WTC11 (cell line): Measurements from ENCODE around the gene PIEZO1. TPM values are rescaled to one million over a fixed set of nuclear protein-coding genes. Genes with fewer than 3 reads are reported as not detected.

Source experiments
- ATAC-seq: fragments of 200-7000 bp; cut with Tn5 transposase; 2 replicates; pipeline ENCODE4 v1.10.0; 2021; ENCODE audit warnings: mild to moderate bottlenecking, moderate library complexity
- CTCF ChIA-PET: fragments of 300-600 bp; sonication (Branson Sonifier 250); formaldehyde crosslinking; loops from one replicate; lab custom pipeline; 2021; ENCODE audit warnings: antibody characterized with exemption; lab: Charles Lee
- POLR2A ChIA-PET: fragments of 350-600 bp; sonication (Branson Sonifier 250); formaldehyde crosslinking; loops from one replicate; lab custom pipeline; 2021; ENCODE audit warnings: antibody characterized with exemption; lab: Charles Lee
- DNase-seq: peaks from one replicate; pipeline ENCODE4 v3.0.0; 2021; ENCODE audit warnings: low spot score
- H3K27ac Mint-ChIP-seq: 2 replicates; pipeline ENCODE4 v1.8.0; 2021; ENCODE audit warnings: mixed read lengths
- H3K27me3 Mint-ChIP-seq: 2 replicates; pipeline ENCODE4 v1.8.0; 2021; ENCODE audit warnings: low read depth, mild to moderate bottlenecking, moderate library complexity, mixed read lengths
- H3K36me3 Mint-ChIP-seq: 2 replicates; pipeline ENCODE4 v1.8.0; 2021; ENCODE audit warnings: mixed read lengths
- H3K4me1 Mint-ChIP-seq: 2 replicates; pipeline ENCODE4 v1.8.0; 2022; ENCODE audit warnings: mixed read lengths
- H3K4me3 Mint-ChIP-seq: 2 replicates; pipeline ENCODE4 v1.8.0; 2021; ENCODE audit warnings: mild to moderate bottlenecking, moderate library complexity, mixed read lengths
- H3K9me3 Mint-ChIP-seq: 2 replicates; pipeline ENCODE4 v1.8.0; 2021; ENCODE audit warnings: mixed read lengths
- AFF4 ChIP-seq: sonication (generic); formaldehyde crosslinking; IDR thresholded peaks from 2 replicates; pipeline ENCODE4 v1.8.1; 2023; ENCODE audit warnings: mild to moderate bottlenecking, missing genetic modification reagents, borderline replicate concordance
- ATF2 ChIP-seq: sonication (generic); formaldehyde crosslinking; IDR thresholded peaks from 2 replicates; pipeline ENCODE4 v1.8.1; 2022; ENCODE audit warnings: low read depth, missing genetic modification reagents, borderline replicate concordance
- CTCF ChIP-seq: fragments of 200-600 bp; IDR thresholded peaks from 2 replicates; pipeline ENCODE4 v1.8.0; 2022; ENCODE audit warnings: antibody characterized with exemption
- ESRRA ChIP-seq: sonication (generic); formaldehyde crosslinking; IDR thresholded peaks from 2 replicates; pipeline ENCODE4 v1.8.1; 2022; ENCODE audit warnings: mild to moderate bottlenecking, missing genetic modification reagents, borderline replicate concordance
- FOXJ3 ChIP-seq: sonication (generic); formaldehyde crosslinking; IDR thresholded peaks from 2 replicates; pipeline ENCODE4 v1.9.0; 2021; ENCODE audit warnings: missing genetic modification reagents, mild to moderate bottlenecking, borderline replicate concordance
- IRF2 ChIP-seq: sonication (generic); formaldehyde crosslinking; IDR thresholded peaks from 2 replicates; pipeline ENCODE4 v1.8.0; 2022; ENCODE audit warnings: low read depth, missing genetic modification reagents, borderline replicate concordance
- MYBL2 ChIP-seq: sonication (generic); formaldehyde crosslinking; IDR thresholded peaks from 2 replicates; pipeline ENCODE4 v1.8.1; 2023; ENCODE audit warnings: mild to moderate bottlenecking, moderate library complexity, missing genetic modification reagents
- NR2C2 ChIP-seq: sonication (generic); formaldehyde crosslinking; IDR thresholded peaks from 2 replicates; pipeline ENCODE4 v1.8.0; 2022; ENCODE audit warnings: mild to moderate bottlenecking, missing genetic modification reagents
- RELA ChIP-seq: sonication (generic); formaldehyde crosslinking; IDR thresholded peaks from 2 replicates; pipeline ENCODE4 v1.8.1; 2022; ENCODE audit warnings: missing genetic modification reagents, mild to moderate bottlenecking, borderline replicate concordance
- SMAD3 ChIP-seq: sonication (generic); formaldehyde crosslinking; IDR thresholded peaks from 2 replicates; pipeline ENCODE4 v1.8.0; 2022; ENCODE audit warnings: missing genetic modification reagents, mild to moderate bottlenecking, borderline replicate concordance
- TCF7 ChIP-seq: sonication (generic); formaldehyde crosslinking; IDR thresholded peaks from 2 replicates; pipeline ENCODE4 v1.8.0; 2022; ENCODE audit warnings: mild to moderate bottlenecking, low read depth, missing genetic modification reagents, moderate library complexity
- TP53 ChIP-seq: sonication (generic); formaldehyde crosslinking; IDR thresholded peaks from 2 replicates; pipeline ENCODE4 v1.8.1; 2023; ENCODE audit warnings: mild to moderate bottlenecking, missing genetic modification reagents
- ZBTB21 ChIP-seq: sonication (generic); formaldehyde crosslinking; IDR thresholded peaks from 2 replicates; pipeline ENCODE4 v1.8.1; 2023; ENCODE audit warnings: mild to moderate bottlenecking, missing genetic modification reagents, borderline replicate concordance
- ZNF138 ChIP-seq: sonication (generic); formaldehyde crosslinking; conservative IDR thresholded peaks from 2 replicates; pipeline ENCODE4 v1.8.1; 2022; ENCODE audit warnings: mild to moderate bottlenecking, moderate library complexity, missing genetic modification reagents
- ZNF281 ChIP-seq: sonication (generic); formaldehyde crosslinking; IDR thresholded peaks from 2 replicates; pipeline ENCODE4 v1.8.0; 2023; ENCODE audit warnings: mild to moderate bottlenecking, missing genetic modification reagents
- ZNF396 ChIP-seq: fragments of 250-450 bp; sonication (Bioruptor Pico); IDR thresholded peaks from 2 replicates; pipeline ENCODE4 v1.8.0; 2021; ENCODE audit warnings: mild to moderate bottlenecking, moderate library complexity, borderline replicate concordance
- ZNF416 ChIP-seq: fragments of 250-450 bp; sonication (Bioruptor Pico); IDR thresholded peaks from 2 replicates; pipeline ENCODE4 v1.9.0; 2021; ENCODE audit warnings: mild to moderate bottlenecking, inconsistent platforms
- total RNA-seq: library from RNA; stranded (reverse); gene quantifications from 3 replicates; pipeline ENCODE4 v1.2.3, GENCODE V29; 2021

Gene PIEZO1
- total RNA-seq, 1 experiment from 2014 or later = 71.3 TPM

GRCh38 chr16:88753602-88754001 is 31.4 kb downstream of the PIEZO1 start:
- POLR2A ChIA-PET = interaction anchor here (2.8 kb wide), 1 partner anchor 10 kb away, joined by 10 read pairs; no protein-coding TSS in a partner anchor
- Mint-ChIP-seq H3K36me3 (no peaks in the 10 kb centered on the region), H3K9me3 (no peaks in the 10 kb centered on the region), H3K4me1 (peaks cover 14% of the 10 kb centered on the region), H3K4me3 (no peak overlapping the region), H3K27ac (peak overlapping the region; percentile 68), H3K27me3 (no peaks in the 10 kb centered on the region)
- CTCF ChIA-PET = interaction anchor here (0.9 to 9.0 kb wide), 7 partner anchors 8 to 104 kb away, joined by 3 to 185 read pairs (median 34); partner anchors contain the start of genes APRT and PIEZO1
- no peak for TF ChIP-seq ZNF138 (CRISPR knock-in tag)
- no peak for TF ChIP-seq ZNF416
- TF ChIP-seq AFF4 (CRISPR knock-in tag) = no peak
- no peak for TF ChIP-seq TP53
- TF ChIP-seq ZNF281 = no peak
- no peak for TF ChIP-seq TCF7 (CRISPR knock-in tag)
- no peak for TF ChIP-seq RELA (CRISPR knock-in tag)
- TF ChIP-seq IRF2 = no peak
- TF ChIP-seq ZBTB21 (CRISPR knock-in tag) = no peak
- TF ChIP-seq ATF2 (CRISPR knock-in tag) = no peak
- TF ChIP-seq SMAD3 (CRISPR knock-in tag) = no peak
- no peak for TF ChIP-seq FOXJ3 (CRISPR knock-in tag)
- TF ChIP-seq MYBL2 (CRISPR knock-in tag) = no peak
- TF ChIP-seq CTCF = no peak
- TF ChIP-seq ZNF396 (CRISPR knock-in tag) = no peak
- TF ChIP-seq ESRRA = no peak
- no peak for TF ChIP-seq NR2C2 (CRISPR knock-in tag)
- ATAC-seq = peak; percentile 19
- no peak for DNase-seq
